ENCODE data around the gene RNF34.

Gene RNF34

GRCh38 chr12:121454921-121455320 lies 55.0 kb downstream of the RNF34 start:
- Histone ChIP-seq H3K27ac (ENCODE audit: low read length) (no peak overlapping the region), H3K9me3 (ENCODE audit: control insufficient read depth in 1 of 2, low read length in 2 of 2) (no peaks in the 10 kb centered on the region), H3K4me3 (ENCODE audit: low read depth in 1 of 2, low read length in 2 of 2) (no peak overlapping the region), H3K27me3 (ENCODE audit: low read depth, low read length) (no peaks in the 10 kb centered on the region), H3K4me1 (ENCODE audit: control insufficient read depth in 1 of 2, insufficient read depth in 2 of 2, low read length in 2 of 2) (peaks cover 0 to 7% of the 10 kb centered on the region in 2 donors), H3K36me3 (ENCODE audit: control insufficient read depth in 1 of 2, insufficient read depth in 2 of 2, low read length in 2 of 2) (peaks cover 0 to 7% of the 10 kb centered on the region in 2 donors)

- peaks cover 0 to 7% of the 10 kb centered on the region in 2 donors for H3K36me3 ChIP-seq (ENCODE audit: control insufficient read depth in 1 of 2, insufficient read depth in 2 of 2, low read length in 2 of 2)
- H3K4me3 ChIP-seq (ENCODE audit: low read depth in 1 of 2, low read length in 2 of 2) = no peak overlapping the region
- peaks cover 0 to 7% of the 10 kb centered on the region in 2 donors for H3K4me1 ChIP-seq (ENCODE audit: control insufficient read depth in 1 of 2, insufficient read depth in 2 of 2, low read length in 2 of 2)
- no peaks in the 10 kb centered on the region for H3K27me3 ChIP-seq (ENCODE audit: low read depth, low read length)
- H3K9me3 ChIP-seq (ENCODE audit: control insufficient read depth in 1 of 2, low read length in 2 of 2) = no peaks in the 10 kb centered on the region
- H3K27ac ChIP-seq (ENCODE audit: low read length) = no peak overlapping the region
These were observed 56.0 kb downstream of the RNF34 start for GRCh38 chr12:121455766-121456420.

DNA sequence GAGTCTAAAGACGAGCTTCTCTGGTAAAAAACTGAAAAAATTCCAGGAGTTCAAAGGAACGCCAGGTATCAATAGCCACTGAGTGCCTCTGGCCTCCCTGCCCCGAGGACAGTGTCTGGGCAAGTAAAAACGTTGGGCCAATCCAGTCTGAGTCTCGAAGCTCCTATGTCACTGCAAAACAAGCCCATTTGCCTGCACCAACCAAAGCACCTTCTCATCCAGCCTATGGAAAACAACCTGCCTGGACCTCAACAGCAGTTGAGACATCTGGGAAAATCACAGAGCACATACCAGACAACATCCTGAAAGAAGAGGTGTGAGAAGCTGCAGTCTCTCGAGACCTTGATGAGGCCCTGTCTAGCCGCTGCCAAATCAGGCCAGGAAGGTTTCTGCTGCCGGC lies 56.6 kb downstream of the RNF34 start:
- Histone ChIP-seq H3K4me3 (ENCODE audit: low read depth in 1 of 2, low read length in 2 of 2) (no peak overlapping the region), H3K9me3 (ENCODE audit: control insufficient read depth in 1 of 2, low read length in 2 of 2) (no peaks in the 10 kb centered on the region), H3K27me3 (ENCODE audit: low read depth, low read length) (no peaks in the 10 kb centered on the region), H3K4me1 (ENCODE audit: control insufficient read depth in 1 of 2, insufficient read depth in 2 of 2, low read length in 2 of 2) (peaks cover 0 to 7% of the 10 kb centered on the region in 2 donors), H3K27ac (ENCODE audit: low read length) (no peak overlapping the region), H3K36me3 (ENCODE audit: control insufficient read depth in 1 of 2, insufficient read depth in 2 of 2, low read length in 2 of 2) (peaks cover 0 to 7% of the 10 kb centered on the region in 2 donors)

- H3K27me3 ChIP-seq (ENCODE audit: low read depth, low read length) = no peaks in the 10 kb centered on the region
- no peaks in the 10 kb centered on the region for H3K36me3 ChIP-seq (ENCODE audit: control insufficient read depth in 1 of 2, insufficient read depth in 2 of 2, low read length in 2 of 2)
- no peak overlapping the region for H3K4me3 ChIP-seq (ENCODE audit: low read depth in 1 of 2, low read length in 2 of 2)
- H3K9me3 ChIP-seq (ENCODE audit: control insufficient read depth in 1 of 2, low read length in 2 of 2) = no peaks in the 10 kb centered on the region
- peaks cover 0 to 7% of the 10 kb centered on the region in 2 donors for H3K4me1 ChIP-seq (ENCODE audit: control insufficient read depth in 1 of 2, insufficient read depth in 2 of 2, low read length in 2 of 2)
- no peak overlapping the region for H3K27ac ChIP-seq (ENCODE audit: low read length)
These were observed 61.1 kb downstream of the RNF34 start for GRCh38 chr12:121461048-121461447.

DNA sequence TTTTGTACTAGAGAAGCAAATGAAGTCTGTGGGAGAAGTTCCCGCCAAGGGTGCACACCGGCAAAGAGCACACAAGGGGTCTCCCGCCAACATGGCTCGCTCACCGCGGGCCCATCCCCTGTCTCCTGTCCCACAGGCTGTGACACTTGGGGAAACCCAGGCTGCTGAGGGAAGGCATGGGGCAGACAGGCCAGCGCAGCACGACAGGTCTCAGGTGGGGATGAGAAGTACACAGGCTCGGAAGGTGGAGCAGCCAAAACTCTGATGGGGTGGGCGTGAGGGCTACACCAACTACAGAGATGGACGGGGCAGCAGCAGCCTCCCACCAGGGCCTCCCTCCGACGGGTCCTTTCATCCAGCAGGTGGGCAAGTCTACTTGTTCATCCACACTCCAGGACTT lies 64.4 kb downstream of the RNF34 start:
- no peaks in the 10 kb centered on the region for H3K36me3 ChIP-seq (ENCODE audit: control insufficient read depth in 1 of 2, insufficient read depth in 2 of 2, low read length in 2 of 2)
- H3K27me3 ChIP-seq (ENCODE audit: low read depth, low read length) = no peaks in the 10 kb centered on the region
- H3K27ac ChIP-seq (ENCODE audit: low read length) = no peak overlapping the region
- H3K9me3 ChIP-seq (ENCODE audit: control insufficient read depth in 1 of 2, low read length in 2 of 2) = no peaks in the 10 kb centered on the region
- no peak overlapping the region for H3K4me3 ChIP-seq (ENCODE audit: low read depth in 1 of 2, low read length in 2 of 2)
- H3K4me1 ChIP-seq (ENCODE audit: control insufficient read depth in 1 of 2, insufficient read depth in 2 of 2, low read length in 2 of 2) = peaks cover 0 to 8% of the 10 kb centered on the region in 2 donors

DNA sequence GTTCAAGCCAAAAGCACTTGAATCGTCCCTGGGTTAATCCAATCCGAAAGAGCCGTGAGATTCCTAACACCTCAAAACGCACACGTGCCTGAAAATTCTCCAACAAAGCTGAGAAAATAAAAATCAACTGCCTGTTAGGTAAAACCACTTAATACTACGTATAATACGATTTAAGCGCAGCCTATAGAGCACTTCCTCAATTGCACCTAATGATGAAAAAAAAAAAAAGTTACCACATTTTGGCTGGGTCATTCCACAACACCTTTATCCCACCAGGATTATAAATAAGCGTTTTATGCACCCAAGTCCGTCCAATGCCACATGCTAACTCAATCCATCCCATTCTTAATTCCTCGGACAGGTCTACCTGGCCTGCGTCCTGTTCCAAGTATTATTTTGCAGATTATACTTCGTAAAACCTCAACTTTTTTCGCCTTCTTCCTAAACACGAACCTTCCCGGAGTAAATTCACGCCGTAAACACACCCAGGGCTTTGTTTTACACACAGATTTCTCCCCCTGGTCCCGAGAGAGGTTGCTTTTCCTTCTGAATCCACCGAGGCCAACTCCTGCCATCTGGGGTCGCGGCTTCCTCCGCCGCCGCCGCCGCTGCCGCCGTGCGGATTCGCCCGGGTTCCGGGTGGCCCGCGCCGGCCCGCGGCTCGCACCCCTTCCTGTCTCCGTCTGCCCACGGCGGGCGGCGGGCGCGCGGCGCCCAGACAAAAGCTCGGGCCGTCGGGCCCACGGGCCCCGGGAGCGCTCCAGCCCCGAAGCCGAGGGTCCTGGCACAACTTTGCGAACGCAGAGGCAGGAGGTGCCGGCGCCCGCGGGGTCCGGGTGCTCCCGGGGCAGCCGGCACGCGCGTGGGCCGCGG lies 66.2 kb downstream of the RNF34 start:
- Histone ChIP-seq H3K4me1 (ENCODE audit: control insufficient read depth in 1 of 2, insufficient read depth in 2 of 2, low read length in 2 of 2) (peaks cover 0 to 8% of the 10 kb centered on the region in 2 donors), H3K27ac (ENCODE audit: low read length) (no peak overlapping the region), H3K4me3 (ENCODE audit: low read depth in 1 of 2, low read length in 2 of 2) (peak overlapping the region; percentile 51 to 62), H3K9me3 (ENCODE audit: control insufficient read depth in 1 of 2, low read length in 2 of 2) (no peaks in the 10 kb centered on the region), H3K27me3 (ENCODE audit: low read depth, low read length) (no peaks in the 10 kb centered on the region), H3K36me3 (ENCODE audit: control insufficient read depth in 1 of 2, insufficient read depth in 2 of 2, low read length in 2 of 2) (no peaks in the 10 kb centered on the region)

DNA sequence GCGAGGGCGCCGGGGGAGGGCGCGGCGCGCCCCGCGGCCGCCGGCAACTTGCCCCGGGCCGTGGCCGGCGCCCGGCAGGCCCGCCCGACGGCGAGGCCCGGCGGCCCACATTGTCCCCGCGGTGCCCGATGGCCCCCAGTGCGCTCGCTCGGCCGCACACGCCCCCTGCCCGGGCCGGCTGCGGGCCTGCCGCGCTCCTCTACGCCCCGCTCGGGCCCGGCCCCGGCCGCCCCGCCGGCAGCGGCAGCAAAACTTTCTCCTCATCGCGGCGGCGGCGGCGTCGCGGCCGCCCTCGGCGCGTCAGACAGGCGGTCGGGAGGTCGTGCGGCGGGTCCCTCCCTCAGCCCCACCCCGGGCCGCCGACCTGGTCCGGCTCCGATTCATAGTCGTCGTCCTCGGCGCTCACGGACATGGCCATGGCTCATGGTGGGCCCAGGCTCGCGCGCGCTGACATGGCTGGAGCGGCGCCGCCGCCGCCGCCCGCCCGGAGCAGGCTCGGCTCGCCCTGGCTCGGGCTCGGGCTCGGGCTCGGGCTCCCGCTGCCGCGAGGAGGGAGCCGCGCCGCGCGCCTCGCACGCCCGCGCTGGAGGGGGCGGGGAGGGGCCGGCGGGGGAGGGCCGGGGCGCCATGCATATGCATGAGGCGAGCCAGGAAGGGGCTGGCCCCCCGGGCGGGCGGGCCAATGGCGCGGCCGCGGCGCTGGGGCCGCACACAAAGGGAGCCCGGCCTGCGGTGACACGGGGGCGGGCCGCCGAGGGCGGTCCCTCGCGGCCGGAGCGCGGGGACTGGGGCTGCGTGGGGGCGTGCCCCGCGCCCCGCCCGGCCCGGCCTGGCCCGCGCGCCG lies 67.1 kb downstream of the RNF34 start:
- Histone ChIP-seq H3K4me3 (ENCODE audit: low read depth in 1 of 2, low read length in 2 of 2) (peak overlapping the region in 1 of 2 donors; percentile 74), H3K9me3 (ENCODE audit: control insufficient read depth in 1 of 2, low read length in 2 of 2) (no peaks in the 10 kb centered on the region), H3K36me3 (ENCODE audit: control insufficient read depth in 1 of 2, insufficient read depth in 2 of 2, low read length in 2 of 2) (no peaks in the 10 kb centered on the region), H3K4me1 (ENCODE audit: control insufficient read depth in 1 of 2, insufficient read depth in 2 of 2, low read length in 2 of 2) (peaks cover 0 to 8% of the 10 kb centered on the region in 2 donors), H3K27me3 (ENCODE audit: low read depth, low read length) (no peaks in the 10 kb centered on the region), H3K27ac (ENCODE audit: low read length) (no peak overlapping the region)

GRCh38 chr12:121467638-121468498 lies 68.0 kb downstream of the RNF34 start:
- Histone ChIP-seq H3K36me3 (ENCODE audit: control insufficient read depth in 1 of 2, insufficient read depth in 2 of 2, low read length in 2 of 2) (no peaks in the 10 kb centered on the region), H3K27ac (ENCODE audit: low read length) (no peak overlapping the region), H3K4me1 (ENCODE audit: control insufficient read depth in 1 of 2, insufficient read depth in 2 of 2, low read length in 2 of 2) (peaks cover 0 to 8% of the 10 kb centered on the region in 2 donors), H3K27me3 (ENCODE audit: low read depth, low read length) (no peaks in the 10 kb centered on the region), H3K4me3 (ENCODE audit: low read depth in 1 of 2, low read length in 2 of 2) (peak overlapping the region in 1 of 2 donors; percentile 74), H3K9me3 (ENCODE audit: control insufficient read depth in 1 of 2, low read length in 2 of 2) (no peaks in the 10 kb centered on the region)

GRCh38 chr12:121468499-121468801 lies 68.5 kb downstream of the RNF34 start:
- Histone ChIP-seq H3K4me3 (ENCODE audit: low read depth in 1 of 2, low read length in 2 of 2) (no peak overlapping the region), H3K27me3 (ENCODE audit: low read depth, low read length) (no peaks in the 10 kb centered on the region), H3K36me3 (ENCODE audit: control insufficient read depth in 1 of 2, insufficient read depth in 2 of 2, low read length in 2 of 2) (no peaks in the 10 kb centered on the region), H3K27ac (ENCODE audit: low read length) (no peak overlapping the region), H3K9me3 (ENCODE audit: control insufficient read depth in 1 of 2, low read length in 2 of 2) (no peaks in the 10 kb centered on the region), H3K4me1 (ENCODE audit: control insufficient read depth in 1 of 2, insufficient read depth in 2 of 2, low read length in 2 of 2) (peaks cover 0 to 8% of the 10 kb centered on the region in 2 donors)

DNA sequence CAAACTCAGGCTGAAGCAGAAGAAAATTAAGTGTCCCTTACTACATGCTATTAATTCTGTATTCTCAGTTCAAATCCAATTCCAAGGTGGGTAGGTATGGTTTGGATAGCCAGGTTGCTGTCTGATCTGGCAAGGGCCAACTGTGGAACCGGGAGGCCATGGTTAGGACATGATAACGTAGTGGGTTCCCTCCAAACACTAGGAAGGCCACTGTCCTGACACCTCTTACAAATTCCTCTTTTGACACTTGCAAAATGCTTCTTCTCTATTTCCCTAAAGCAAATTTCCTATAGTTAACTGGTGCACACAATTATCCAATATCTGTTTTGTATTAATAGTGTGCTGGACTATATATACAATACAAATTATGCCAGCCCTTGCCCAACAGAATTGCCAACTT lies 70.8 kb downstream of the RNF34 start:
- Histone ChIP-seq H3K9me3 (ENCODE audit: control insufficient read depth in 1 of 2, low read length in 2 of 2) (no peaks in the 10 kb centered on the region), H3K27ac (ENCODE audit: low read length) (no peak overlapping the region), H3K4me1 (ENCODE audit: control insufficient read depth in 1 of 2, insufficient read depth in 2 of 2, low read length in 2 of 2) (peaks cover 0 to 3% of the 10 kb centered on the region in 2 donors), H3K4me3 (ENCODE audit: low read depth in 1 of 2, low read length in 2 of 2) (no peak overlapping the region), H3K27me3 (ENCODE audit: low read depth, low read length) (no peaks in the 10 kb centered on the region), H3K36me3 (ENCODE audit: control insufficient read depth in 1 of 2, insufficient read depth in 2 of 2, low read length in 2 of 2) (no peaks in the 10 kb centered on the region)
